Measurements from ENCODE around the gene PSMD3. TPM values are rescaled to one million over a fixed set of nuclear protein-coding genes. Genes with fewer than 3 reads are reported as not detected.

PSMD3 gene
- total and polyA plus RNA-seq, 4 donors = 30.7 to 80.7 (median 66.3) TPM

DNA sequence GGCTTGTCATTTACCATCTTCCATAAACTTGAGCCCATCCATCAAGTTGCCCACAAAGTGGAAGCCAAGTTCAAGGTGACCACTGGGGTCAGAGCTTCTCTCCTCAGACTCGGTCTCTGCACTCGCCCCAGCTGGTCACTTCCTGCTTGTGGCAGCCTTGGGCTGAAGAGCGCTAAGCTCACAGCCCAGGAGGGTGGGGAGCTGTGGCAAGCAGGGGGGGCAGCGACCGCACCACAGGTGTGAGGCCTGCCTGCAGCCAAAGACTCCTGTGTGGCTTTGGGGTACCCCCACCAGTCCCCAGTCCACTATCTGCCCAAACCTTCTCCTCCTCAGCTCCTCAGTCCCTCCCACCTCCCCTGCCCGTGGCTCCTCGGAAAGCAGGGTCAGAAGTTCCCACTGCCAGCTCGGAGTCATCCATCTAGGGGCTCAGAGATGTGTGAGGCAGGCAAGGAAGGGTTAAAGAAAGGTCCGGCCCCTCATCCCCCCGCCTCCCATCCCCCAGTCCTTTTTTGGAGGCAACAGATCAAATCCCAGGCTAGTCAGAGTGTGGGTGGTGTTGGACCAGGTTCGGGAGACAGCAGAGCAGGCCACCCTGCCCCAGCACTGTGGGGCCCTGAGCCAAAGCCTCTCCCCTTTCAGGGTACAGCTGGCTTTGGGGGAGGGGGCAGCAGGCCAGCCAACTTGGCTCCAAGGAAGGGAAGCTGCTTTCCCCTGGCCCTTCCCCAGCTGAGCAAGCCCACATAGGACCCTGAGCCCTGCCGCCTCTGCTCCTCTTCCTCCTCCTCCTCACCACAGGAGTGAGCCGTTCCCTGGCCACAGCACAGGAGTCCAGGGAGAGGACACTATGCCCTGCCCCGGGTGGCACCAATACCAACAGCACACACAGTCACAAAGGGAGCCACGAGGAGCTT lies 37.9 kb downstream of the PSMD3 start:
- H3K36me3 ChIP-seq (ENCODE audit: control insufficient read depth in 4 of 4, insufficient read depth in 3 of 4, low read depth in 1 of 4, low read length in 3 of 4) = peaks cover 0 to 23% (median 11%) of the 10 kb centered on the region in 4 donors
- DNase-seq (ENCODE audit: low spot score) = no peak
- H3K27me3 ChIP-seq (ENCODE audit: control insufficient read depth in 4 of 4, insufficient read depth in 4 of 4, low read length in 3 of 4) = no peaks in the 10 kb centered on the region
- H3K9me3 ChIP-seq (ENCODE audit: control insufficient read depth in 4 of 4, low read length in 3 of 4) = no peaks in the 10 kb centered on the region
- 65% methylated on average over 15 of the region's 15 CpGs for WGBS
- peaks cover 0 to 9% (median 0%) of the 10 kb centered on the region in 4 donors for H3K4me1 ChIP-seq (ENCODE audit: control insufficient read depth in 4 of 4, insufficient read depth in 4 of 4, low read length in 3 of 4)
- TF ChIP-seq GABPA (IDR thresholded peaks at IDR 0.05 in 1 of 2, conservative IDR thresholded peaks at IDR 0.05 in 1 of 2) (no peak), HNF4A (conservative IDR thresholded peaks at IDR 0.05) (no peak), TAF1 (conservative IDR thresholded peaks at IDR 0.05) (no peak), HNF4G (IDR thresholded peaks at IDR 0.05) (no peak), SP1 (IDR thresholded peaks at IDR 0.05) (no peak), YY1 (IDR thresholded peaks at IDR 0.05) (no peak)
- TF ChIP-seq, protein P1, sequence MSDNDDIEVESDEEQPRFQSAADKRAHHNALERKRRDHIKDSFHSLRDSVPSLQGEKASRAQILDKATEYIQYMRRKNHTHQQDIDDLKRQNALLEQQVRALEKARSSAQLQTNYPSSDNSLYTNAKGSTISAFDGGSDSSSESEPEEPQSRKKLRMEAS (IDR thresholded peaks at IDR 0.05) = no peak
- TF ChIP-seq, protein P2, sequence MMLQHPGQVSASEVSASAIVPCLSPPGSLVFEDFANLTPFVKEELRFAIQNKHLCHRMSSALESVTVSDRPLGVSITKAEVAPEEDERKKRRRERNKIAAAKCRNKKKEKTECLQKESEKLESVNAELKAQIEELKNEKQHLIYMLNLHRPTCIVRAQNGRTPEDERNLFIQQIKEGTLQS (IDR thresholded peaks at IDR 0.05) = no peak
- TF ChIP-seq, protein P3, sequence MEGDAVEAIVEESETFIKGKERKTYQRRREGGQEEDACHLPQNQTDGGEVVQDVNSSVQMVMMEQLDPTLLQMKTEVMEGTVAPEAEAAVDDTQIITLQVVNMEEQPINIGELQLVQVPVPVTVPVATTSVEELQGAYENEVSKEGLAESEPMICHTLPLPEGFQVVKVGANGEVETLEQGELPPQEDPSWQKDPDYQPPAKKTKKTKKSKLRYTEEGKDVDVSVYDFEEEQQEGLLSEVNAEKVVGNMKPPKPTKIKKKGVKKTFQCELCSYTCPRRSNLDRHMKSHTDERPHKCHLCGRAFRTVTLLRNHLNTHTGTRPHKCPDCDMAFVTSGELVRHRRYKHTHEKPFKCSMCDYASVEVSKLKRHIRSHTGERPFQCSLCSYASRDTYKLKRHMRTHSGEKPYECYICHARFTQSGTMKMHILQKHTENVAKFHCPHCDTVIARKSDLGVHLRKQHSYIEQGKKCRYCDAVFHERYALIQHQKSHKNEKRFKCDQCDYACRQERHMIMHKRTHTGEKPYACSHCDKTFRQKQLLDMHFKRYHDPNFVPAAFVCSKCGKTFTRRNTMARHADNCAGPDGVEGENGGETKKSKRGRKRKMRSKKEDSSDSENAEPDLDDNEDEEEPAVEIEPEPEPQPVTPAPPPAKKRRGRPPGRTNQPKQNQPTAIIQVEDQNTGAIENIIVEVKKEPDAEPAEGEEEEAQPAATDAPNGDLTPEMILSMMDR (IDR thresholded peaks at IDR 0.05; ENCODE audit: low read depth, low read length, missing input control) = no peak
- H3K27ac ChIP-seq (ENCODE audit: low read depth in 1 of 2, low read length in 2 of 2) = no peak overlapping the region
- no peak overlapping the region for H3K9ac ChIP-seq (ENCODE audit: low read depth in 1 of 2, low read length in 2 of 2)
- H3K4me3 ChIP-seq (ENCODE audit: low read depth in 1 of 3, low read length in 3 of 3) = no peak overlapping the region

DNA sequence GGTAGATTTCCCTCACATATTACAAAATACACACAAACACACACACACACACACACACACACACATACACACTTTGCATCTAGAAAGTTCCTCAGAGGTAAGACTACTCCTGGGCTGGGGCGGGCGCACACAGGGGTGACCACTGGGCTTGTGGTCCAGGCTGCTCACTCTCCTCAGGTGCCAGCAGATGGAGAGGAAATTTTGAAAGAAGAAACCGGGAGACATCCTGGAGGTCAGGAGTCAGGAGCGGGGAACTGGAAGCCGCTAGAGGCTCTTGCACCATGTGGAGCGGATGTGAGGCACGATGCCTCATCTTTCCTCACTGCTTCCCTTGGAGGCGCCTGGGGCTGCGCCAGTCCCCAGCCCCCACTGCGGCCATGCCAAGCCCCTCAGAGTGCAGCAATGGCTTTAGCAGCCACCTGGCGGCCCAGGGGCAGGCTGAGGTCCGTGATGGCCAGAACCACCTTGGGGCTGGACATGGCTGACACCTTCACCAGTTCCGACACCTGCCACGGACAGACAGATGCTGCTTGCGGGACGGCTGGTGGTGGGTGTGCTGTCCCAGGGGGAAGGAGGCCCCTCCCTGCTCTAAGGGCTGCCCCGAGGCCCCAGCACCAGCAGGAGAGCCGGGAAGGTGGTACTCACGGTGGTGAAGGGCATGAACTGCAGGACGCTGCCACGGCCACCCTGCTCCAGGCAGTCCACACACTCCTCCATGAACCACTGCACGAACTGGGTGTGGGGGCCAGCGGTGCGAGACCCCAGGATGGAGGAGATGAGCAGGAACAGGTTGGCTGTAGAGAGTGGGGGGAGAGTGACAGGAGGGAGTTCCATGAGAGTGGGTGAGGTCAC lies 38.8 kb downstream of the PSMD3 start:
- H3K27ac ChIP-seq (ENCODE audit: low read depth in 1 of 2, low read length in 2 of 2) = no peak overlapping the region
- H3K9me3 ChIP-seq (ENCODE audit: control insufficient read depth in 4 of 4, low read length in 3 of 4) = no peaks in the 10 kb centered on the region
- no peak for TF ChIP-seq GABPA (IDR thresholded peaks at IDR 0.05 in 1 of 2, conservative IDR thresholded peaks at IDR 0.05 in 1 of 2)
- TF ChIP-seq, protein P4, sequence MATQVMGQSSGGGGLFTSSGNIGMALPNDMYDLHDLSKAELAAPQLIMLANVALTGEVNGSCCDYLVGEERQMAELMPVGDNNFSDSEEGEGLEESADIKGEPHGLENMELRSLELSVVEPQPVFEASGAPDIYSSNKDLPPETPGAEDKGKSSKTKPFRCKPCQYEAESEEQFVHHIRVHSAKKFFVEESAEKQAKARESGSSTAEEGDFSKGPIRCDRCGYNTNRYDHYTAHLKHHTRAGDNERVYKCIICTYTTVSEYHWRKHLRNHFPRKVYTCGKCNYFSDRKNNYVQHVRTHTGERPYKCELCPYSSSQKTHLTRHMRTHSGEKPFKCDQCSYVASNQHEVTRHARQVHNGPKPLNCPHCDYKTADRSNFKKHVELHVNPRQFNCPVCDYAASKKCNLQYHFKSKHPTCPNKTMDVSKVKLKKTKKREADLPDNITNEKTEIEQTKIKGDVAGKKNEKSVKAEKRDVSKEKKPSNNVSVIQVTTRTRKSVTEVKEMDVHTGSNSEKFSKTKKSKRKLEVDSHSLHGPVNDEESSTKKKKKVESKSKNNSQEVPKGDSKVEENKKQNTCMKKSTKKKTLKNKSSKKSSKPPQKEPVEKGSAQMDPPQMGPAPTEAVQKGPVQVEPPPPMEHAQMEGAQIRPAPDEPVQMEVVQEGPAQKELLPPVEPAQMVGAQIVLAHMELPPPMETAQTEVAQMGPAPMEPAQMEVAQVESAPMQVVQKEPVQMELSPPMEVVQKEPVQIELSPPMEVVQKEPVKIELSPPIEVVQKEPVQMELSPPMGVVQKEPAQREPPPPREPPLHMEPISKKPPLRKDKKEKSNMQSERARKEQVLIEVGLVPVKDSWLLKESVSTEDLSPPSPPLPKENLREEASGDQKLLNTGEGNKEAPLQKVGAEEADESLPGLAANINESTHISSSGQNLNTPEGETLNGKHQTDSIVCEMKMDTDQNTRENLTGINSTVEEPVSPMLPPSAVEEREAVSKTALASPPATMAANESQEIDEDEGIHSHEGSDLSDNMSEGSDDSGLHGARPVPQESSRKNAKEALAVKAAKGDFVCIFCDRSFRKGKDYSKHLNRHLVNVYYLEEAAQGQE (IDR thresholded peaks at IDR 0.05) = no peak
- no peak for TF ChIP-seq HNF4A (conservative IDR thresholded peaks at IDR 0.05)
- TF ChIP-seq, protein P3 (IDR thresholded peaks at IDR 0.05; ENCODE audit: low read depth, low read length, missing input control) = no peak
- TF ChIP-seq JUND (IDR thresholded peaks at IDR 0.05) = no peak
- TF ChIP-seq SP1 (IDR thresholded peaks at IDR 0.05) = no peak
- TF ChIP-seq, protein P2 (IDR thresholded peaks at IDR 0.05) = no peak
- no peak for TF ChIP-seq NR2F2 (IDR thresholded peaks at IDR 0.05)
- no peak for TF ChIP-seq HNF4G (IDR thresholded peaks at IDR 0.05)
- TF ChIP-seq, protein P5, sequence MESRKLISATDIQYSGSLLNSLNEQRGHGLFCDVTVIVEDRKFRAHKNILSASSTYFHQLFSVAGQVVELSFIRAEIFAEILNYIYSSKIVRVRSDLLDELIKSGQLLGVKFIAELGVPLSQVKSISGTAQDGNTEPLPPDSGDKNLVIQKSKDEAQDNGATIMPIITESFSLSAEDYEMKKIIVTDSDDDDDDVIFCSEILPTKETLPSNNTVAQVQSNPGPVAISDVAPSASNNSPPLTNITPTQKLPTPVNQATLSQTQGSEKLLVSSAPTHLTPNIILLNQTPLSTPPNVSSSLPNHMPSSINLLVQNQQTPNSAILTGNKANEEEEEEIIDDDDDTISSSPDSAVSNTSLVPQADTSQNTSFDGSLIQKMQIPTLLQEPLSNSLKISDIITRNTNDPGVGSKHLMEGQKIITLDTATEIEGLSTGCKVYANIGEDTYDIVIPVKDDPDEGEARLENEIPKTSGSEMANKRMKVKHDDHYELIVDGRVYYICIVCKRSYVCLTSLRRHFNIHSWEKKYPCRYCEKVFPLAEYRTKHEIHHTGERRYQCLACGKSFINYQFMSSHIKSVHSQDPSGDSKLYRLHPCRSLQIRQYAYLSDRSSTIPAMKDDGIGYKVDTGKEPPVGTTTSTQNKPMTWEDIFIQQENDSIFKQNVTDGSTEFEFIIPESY (IDR thresholded peaks at IDR 0.05) = no peak
- TF ChIP-seq RAD21 (IDR thresholded peaks at IDR 0.05) = no peak
- no peak for TF ChIP-seq FOXA1 (IDR thresholded peaks at IDR 0.05)
- no peak for TF ChIP-seq TAF1 (conservative IDR thresholded peaks at IDR 0.05)
- TF ChIP-seq RXRA (IDR thresholded peaks at IDR 0.05) = no peak
- TF ChIP-seq EGR1 (IDR thresholded peaks at IDR 0.05; ENCODE audit: low read depth in 2 of 2) = no peak
- TF ChIP-seq, protein P1 (IDR thresholded peaks at IDR 0.05) = no peak
- H3K9ac ChIP-seq (ENCODE audit: low read depth in 1 of 2, low read length in 2 of 2) = no peak overlapping the region
- H3K27me3 ChIP-seq (ENCODE audit: control insufficient read depth in 4 of 4, insufficient read depth in 4 of 4, low read length in 3 of 4) = no peaks in the 10 kb centered on the region
- H3K4me1 ChIP-seq (ENCODE audit: control insufficient read depth in 4 of 4, insufficient read depth in 4 of 4, low read length in 3 of 4) = peaks cover 0 to 13% (median under 1%) of the 10 kb centered on the region in 4 donors
- 89% methylated on average over 24 of the region's 24 CpGs for WGBS
- DNase-seq (ENCODE audit: low spot score) = no peak
- peaks cover 0 to 23% (median 11%) of the 10 kb centered on the region in 4 donors for H3K36me3 ChIP-seq (ENCODE audit: control insufficient read depth in 4 of 4, insufficient read depth in 3 of 4, low read depth in 1 of 4, low read length in 3 of 4)
- no peak overlapping the region for H3K4me3 ChIP-seq (ENCODE audit: low read depth in 1 of 3, low read length in 3 of 3)
